ENCODE data around the gene P2RX1.

P2RX1 gene

DNA sequence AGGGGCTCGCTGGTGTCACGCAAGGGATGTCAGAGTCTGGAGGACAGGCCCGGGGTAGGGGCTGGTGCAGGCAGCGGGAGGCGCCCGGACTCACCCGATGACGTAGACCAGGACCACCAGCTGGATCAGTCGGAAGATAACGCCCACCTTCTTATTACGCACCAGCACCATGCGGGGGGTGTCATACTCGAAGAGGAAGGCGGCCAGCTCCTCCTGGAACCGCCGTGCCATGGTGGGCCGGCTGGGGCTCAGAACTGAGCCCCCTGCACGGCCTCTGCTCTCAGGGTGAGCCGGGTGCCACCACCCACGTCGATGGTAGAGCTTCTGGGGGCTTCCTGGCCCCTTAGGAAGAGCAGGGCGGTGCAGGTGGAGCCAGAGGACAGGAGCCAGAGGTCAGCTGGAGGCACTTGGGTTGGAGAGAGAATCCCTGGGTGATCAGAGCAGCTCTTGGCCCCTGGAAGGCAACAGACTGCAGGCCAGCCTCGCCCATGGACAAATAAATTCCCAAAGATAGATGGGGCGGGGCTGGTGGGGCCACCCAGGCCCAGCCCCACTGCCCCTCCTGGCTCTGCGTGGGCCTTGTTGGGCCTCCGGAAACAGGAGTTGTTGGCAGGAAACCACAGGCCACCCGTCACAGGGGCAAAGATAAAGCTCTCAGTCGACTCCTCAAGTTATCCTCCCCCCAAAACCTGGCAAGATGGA lies at the start of gene P2RX1:
P2RX1 (minus strand) TSS at position 471 of the 702 bp plus-strand sequence; CDS start at position 231, 240 bp downstream.
- in situ Hi-C loops (cut with MboI; ENCODE audit: low sequenced_read_pairs) = no loop called here

DNA sequence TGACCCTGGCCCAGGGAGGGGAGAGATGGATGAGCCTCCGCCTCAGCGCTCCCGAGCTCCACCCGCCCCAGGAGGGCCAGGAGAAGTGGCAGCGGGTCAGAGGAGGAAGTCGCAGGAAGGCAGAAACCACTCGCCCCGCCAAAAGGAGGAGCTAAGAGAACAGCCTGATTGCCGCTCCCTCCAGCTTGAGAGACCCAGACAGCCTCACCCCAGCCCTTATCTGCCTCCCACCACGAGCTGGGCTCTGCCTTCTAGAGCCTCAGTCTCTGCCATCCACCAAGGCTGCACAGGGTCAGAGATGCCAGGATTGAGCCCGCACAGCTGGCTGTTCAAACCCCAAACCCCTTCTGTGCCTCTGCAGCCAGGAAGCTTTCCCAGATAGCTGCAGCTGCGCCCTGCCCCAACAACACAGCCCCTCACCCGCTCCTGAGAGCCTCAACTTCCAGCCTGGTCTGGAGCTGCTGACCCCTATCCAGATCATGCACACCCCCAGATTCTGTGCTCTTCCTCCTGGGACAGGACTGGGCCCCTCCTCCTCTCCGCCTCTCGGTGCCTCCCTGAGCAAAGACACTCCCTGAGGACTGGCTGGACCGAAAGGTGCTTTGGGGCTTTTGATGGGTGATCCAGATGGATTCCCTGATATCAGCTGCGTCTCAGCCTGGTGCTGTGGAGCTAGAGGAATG lies 49.0 kb upstream of the P2RX1 start:
- in situ Hi-C loops (cut with MboI; ENCODE audit: low sequenced_read_pairs) = no loop called here

DNA sequence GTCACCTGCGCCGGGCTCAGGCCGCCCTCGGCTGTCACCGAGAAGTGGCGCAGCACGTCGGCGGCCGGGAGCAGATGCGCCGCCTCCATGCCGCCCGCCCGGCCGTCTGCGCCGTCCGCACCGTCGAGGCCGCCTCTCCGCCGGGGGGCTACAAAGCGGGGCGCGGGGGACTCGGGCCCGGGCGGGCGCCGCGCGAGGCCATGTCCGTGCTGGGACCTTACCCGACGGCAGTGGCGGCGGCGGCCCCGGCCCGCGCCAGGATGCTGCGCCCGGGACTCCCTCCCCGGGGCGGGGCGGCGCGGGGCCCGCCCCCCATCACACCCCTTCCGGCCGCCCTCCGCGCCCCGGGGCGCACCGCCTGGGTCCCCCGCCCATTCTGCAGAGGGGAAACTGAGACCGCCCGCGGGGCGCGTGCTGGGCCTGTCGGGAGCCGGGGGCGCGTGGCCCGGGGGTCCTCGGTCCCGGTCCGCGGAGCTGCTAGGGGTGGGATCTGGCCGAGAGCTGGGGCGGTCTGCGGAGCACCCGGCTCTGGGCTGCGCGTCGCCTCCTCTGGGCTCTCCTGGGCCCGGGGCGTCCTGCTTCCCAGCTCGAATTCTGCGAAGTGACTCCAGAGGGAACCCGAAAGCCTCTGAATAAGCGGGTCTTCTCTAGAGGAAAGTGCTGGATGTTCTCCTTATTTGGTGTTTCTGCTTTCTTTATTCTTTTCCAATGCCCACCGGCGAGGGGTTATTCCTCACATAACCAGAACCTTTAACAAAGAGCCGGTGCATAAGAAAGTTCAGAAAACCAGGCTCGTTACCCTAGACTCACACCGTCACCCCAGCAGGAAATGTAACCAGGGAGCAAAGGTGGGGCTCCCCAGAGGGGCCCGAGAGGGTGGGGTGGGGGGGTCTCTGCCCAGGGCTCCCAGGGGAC lies 48.2 kb upstream of the P2RX1 start, which contains the start of gene ATP2A3:
ATP2A3 (minus strand) TSS at position 235 of the 915 bp plus-strand sequence; CDS start at position 89, 146 bp downstream.
- in situ Hi-C loops (cut with MboI; ENCODE audit: low sequenced_read_pairs) = no loop called here

DNA sequence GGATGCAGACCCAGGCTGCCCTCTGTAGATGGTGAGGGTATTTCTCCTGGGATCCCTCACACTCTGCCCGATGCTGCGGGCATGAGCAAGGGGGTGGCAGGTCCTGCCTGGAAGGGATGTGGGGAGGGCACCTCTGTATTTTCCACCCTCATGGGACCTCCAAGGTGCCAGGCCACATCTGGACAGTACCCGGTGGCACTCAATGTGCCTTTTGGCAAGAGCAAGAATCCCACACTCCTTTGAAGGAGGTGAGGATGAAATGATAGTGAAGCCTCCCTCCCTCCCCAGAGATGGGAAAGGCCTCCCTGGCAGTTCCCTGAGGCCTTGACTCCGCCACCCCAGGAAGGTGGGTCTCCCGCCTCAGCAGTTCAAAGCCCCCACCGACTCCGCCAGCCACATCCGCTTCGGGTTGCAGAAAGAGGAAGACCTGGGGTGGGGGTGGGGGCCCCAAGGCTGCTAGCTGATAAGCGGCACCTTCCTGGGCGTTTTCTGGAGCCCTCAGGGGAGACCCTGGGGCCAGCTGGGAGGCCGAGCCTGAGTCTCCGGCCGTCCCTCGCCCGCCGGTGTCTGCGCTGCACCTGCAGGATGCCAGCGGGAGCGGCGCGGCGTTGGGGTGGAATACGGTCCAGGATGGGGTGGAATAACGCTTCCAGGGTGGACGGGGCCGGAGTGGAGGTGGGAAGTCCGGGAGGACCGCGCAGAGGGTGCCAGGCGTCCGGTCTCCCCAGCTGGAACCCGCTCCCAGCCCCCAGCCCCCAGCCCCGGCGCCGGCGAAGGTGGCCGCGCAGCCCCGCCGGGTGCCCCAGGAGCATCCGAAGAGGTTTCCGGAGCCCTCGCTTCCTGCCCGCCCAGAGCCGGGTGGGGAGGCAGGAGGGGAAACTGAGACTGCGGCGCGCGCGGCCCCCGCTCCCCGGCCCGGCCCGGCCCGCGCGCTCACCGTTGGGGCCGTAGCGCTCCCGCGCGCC lies 47.3 kb upstream of the P2RX1 start:
- in situ Hi-C loops (cut with MboI; ENCODE audit: low sequenced_read_pairs) = no loop called here

DNA sequence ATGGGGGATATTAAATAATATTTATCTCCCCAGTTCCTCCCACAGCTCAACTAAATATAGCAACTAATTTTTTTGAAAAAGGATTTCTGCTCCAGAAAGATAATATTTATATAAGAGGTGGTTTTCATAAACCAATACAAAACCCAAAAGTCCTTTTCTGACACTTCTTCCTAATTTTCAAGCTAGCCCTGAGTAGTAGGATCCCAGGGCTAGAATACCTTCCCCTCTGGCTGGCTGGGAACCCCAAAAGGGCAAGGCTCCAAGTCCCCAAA lies 46.6 kb upstream of the P2RX1 start:
- in situ Hi-C loops (cut with MboI; ENCODE audit: low sequenced_read_pairs) = no loop called here

DNA sequence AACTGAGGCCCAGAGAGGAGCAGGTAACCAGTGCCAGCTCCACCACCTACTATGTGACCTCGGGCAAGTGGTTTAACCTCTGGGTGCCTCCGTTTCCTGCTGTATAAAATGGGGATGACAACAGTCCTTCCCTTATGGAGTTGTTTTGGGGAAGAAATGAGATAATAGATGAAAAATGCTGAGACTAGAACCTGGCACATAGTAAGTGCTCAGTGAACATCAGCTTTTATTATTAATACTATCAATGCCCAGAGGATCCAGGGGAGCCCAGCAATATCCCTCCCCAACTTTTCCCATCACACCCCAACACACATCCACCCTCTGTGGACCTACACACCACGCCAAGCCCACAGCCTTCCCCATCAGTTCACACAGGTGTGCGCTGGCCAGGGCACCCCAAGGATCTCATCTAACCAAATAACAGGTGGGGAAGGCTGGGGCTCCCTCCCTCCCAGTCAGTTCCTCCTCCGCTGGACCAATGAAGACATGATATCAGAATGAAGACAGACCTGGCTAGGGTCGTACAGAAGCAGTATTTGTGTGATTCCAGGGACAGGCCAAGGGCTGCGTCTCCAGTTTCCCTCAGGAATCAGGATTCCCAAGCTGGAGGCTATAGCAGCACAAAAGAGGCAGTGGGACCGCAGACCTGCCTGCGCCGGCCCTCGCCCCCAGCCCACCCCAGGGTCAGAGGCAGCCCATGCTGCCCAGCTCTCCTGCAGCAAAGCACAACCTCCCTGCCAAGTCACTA lies 46.1 kb upstream of the P2RX1 start:
- in situ Hi-C loops (cut with MboI; ENCODE audit: low sequenced_read_pairs) = no loop called here

DNA sequence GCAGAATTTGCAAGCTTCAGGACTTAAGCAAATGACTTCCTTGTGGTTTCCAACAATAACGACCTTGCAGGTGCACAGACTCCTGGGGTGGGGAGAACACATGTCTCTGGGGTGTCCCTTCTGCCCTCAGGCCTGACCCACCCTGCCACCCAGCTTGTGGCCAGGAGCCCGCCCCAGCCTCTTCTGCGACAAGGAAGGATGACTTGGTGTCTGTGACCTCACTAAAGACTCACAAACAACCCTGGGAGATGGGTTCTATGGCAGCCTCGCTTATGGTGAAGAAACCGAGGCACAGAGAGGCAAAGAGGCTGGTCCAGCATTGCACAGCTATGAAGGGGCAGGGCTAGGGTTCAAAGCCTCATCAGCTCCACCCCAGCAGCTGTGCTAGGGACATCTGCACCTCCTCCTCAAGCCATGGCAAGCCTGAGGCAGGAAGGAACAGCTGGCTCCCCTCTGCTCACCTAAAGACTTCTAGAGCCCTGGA lies 45.3 kb upstream of the P2RX1 start:
- in situ Hi-C loops (cut with MboI; ENCODE audit: low sequenced_read_pairs) = no loop called here

DNA sequence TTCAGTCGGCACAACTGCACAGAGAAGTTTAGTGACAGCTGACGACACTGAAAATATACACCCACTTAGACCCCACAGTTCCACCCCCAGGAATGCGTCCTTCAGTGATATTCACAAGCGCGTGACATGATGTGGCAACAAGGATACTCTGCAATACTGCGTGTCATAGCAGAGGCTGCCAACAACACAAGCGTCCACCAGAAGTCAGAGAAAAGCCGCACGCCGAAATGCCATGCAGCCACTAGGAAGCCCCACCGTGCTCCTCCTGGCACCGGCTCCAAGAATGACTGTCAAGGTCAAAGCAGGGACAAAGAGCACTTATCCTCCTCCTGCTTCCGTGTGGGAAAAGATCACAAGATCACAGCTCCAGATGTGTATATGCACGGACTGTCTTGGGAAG lies 44.5 kb upstream of the P2RX1 start:
- in situ Hi-C loops (cut with MboI; ENCODE audit: low sequenced_read_pairs) = no loop called here

DNA sequence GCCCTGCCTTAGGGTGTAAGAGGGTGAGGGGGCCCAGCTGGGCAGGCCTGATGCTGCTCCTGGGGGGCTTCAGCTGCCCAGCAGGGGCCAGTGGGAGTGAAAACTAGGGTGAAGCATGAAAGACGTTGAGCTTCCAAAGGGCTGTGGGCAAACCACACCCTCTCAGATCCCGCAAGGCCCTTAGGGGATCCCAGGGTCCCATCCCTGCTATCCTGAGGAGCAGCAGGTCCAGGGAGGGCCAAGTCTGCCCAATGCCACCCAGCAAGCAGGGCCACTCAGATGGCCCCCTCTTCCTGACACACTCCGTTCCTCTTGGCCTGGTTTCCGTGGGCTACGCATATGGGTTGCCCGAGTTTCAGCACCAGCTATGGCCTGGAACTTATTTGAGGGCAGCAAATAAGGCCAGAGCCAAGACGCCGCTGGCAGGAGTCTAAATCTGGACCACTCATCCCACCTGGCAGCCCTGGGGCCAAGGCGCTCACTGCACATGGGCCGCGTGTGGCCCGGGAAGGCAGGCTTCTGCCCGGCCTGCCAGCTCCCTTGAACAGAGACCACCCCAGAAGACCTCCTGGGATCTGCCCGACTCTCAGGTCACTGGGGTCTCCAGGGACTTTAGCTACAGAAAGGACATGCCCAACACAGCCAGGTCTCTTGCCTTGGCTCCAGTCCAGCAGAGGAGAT lies 43.8 kb upstream of the P2RX1 start:
- in situ Hi-C loops (cut with MboI; ENCODE audit: low sequenced_read_pairs) = no loop called here

DNA sequence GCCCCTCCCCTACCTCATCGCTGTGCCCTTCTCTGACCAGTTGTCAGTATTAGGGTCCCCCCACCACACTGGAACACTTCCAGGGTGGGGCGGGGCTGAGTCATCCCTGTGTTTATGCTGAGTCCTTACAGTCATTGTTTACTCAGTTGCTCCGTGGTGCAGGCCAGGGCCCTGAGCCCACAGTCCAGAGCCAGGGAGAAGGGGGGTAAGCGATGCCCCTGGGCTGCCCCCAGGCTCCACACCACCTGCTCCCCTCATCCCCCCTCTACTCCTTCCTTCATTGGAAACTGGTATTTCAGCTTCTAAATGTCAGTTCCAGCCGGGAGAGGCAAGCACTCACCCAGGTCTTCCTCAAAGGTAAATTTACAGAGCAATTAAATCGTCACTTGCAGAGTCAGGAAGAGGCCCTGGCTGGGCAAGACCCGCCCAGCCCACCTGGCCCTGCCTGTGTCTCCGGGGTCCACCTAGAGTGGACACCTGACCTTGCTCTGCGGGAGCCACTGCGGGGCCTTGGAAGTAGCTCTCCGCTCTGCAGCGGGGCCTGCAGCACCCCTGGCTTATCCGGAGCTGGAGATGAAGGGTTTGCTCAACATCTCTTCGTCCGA lies 43.1 kb upstream of the P2RX1 start:
- in situ Hi-C loops (cut with MboI; ENCODE audit: low sequenced_read_pairs) = no loop called here

DNA sequence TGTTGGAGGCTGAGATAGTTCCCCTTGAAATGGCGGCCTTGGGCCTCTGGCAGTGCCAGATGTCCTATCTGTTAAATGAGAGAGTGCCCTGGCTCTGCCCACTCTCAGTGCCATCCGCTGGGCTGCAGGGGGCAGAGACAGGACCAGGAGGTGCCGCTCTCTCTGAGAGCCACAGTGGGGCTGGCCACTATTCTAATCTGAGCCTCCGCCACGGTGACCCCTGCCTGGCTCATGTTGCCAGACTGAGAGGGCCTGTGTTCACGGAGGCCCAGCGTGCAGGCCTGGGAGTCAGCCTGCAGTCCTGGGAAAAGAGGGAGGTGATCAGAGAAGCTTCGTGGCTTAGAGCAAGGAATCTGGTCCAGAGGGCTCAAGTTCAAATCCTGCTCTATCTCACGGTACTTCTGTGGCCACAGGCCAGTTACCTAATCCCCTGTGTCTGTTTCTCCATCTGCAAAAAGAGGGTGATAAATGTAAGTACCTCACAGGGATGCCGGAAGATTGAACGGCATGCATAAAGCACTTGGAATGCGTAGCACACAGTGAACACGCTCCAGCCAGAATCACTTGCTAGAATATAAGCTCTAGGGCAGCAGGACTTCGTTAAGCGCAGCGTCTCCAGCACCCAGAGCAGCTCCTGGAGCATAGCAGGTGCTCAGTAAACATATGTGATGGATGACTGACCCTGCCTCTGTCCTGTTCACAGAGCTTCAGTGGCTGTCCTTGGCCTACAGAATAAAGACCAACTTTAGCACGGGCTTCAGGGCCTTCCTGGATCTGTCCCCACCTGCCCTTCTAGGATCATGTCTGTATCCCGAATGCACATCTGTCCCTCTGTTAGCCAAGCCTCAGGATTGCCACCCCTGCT lies 41.7 kb upstream of the P2RX1 start:
- in situ Hi-C loops (cut with MboI; ENCODE audit: low sequenced_read_pairs) = no loop called here

DNA sequence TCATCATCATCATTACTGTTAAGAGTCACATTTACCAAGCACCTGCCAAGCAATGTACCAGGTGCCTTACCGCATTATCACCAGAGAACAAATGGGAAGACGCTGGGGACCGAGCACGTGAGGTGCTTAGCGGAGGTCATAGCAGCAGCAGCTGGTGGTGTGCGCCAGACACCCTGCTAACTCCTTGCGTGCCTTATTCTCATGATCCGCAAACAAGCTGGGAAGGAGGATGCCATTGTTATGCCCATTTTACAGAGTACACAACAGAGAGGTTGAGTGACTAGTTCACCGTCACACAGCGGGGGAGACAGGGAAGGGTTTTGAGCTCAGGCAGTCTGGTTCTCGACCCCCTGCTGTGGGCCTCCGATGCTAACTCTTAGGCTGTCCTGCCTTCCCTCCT lies 40.7 kb upstream of the P2RX1 start:
- in situ Hi-C loops (cut with MboI; ENCODE audit: low sequenced_read_pairs) = no loop called here

DNA sequence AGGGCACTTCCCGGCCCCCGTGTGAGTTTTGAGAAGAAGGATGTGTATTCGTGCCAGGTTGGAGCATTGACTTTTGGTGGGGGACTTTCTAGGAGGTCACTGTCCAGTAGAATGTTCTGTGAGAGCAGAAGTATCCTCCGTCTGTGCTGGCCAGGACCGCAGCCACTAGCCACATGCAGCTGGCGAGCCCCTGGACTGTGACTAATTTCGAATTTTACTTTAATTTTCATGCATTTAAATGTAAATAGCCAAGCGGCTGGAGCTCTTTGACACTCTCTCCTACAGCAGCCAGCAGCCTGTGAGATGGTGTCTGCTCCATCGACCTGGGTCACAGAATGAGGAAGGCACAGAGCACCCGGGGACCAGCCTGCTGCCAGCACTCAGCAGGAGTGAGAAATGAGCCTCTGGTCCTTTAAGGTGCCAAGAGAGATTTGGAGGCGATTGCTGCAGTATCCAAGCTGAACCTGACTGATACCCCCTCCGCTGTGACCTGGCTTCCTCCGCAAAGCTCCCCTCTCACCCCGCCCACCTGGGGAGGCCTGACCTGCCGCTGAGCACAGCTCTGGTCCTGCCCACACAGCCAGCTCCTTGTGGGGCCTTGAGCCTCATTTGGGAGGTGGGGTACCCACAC lies 40.2 kb upstream of the P2RX1 start:
- in situ Hi-C loops (cut with MboI; ENCODE audit: low sequenced_read_pairs) = no loop called here

DNA sequence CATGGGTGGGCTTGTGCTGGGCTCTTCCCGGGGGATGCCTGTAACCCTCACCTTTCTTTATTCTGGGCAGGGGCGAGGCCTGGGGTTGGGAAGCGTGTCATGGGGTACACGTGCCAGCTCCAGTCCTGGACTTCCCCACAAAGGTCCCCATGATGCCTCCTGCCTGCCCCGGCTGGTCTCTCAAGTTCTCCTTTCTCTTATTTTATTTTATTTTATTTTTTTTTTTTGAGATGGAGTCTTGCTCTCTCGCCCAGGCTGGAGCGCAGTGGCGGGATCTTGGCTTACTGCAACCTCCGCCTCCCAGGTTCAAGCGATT lies 39.4 kb upstream of the P2RX1 start:
- in situ Hi-C loops (cut with MboI; ENCODE audit: low sequenced_read_pairs) = no loop called here

DNA sequence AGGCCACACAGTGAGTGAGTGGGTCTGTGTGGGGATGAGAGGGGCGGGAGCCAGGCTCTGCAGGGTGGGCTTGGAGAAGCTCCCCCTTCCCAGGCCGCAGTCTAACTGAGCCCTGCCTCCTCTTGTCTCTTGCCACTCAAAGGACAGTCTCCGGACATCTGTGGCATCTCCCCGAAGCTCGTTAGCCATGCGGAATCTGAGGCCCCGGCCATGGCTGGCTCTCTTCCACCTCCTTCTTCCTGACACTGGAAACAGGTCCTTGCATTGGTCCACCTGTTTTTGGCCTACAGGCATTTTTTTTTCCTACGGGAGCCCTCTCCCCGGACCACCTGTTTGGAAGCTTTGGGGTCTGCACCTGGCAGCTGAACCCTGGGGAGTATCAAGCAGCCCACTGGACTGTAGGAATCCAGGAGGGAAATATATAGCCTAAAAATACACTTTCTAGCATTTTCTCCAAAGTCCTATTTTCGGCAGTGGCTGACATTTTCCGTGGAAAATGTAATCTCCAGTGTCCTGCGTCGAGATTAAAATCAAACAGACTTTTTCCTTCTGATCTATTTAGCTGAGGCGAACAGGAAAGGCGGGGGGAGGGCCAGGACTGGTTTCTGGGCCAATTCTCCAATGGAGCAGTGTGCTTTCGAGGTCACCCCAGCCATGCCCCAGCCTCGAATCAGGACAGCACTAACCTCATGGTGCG lies 38.9 kb upstream of the P2RX1 start:
- in situ Hi-C loops (cut with MboI; ENCODE audit: low sequenced_read_pairs) = no loop called here

DNA sequence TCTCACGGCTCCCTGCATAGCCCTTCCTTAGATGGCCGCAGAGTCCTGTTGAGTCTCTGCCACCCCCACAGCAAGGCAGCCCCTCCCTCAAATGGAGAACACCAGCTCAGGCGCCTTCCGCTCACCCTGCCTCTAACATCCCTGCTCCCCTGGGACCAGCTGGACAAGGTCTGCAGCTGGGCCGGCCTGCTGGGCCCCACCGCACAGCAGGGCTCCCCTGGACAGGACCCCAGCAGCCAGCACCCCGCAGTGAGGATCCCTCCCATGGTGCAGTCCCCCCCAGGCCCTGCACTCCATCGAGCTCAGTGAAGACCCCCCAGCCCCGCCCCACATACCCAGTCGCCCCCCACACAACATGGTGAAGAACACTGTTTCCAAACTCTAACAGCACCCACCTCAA lies 37.8 kb upstream of the P2RX1 start:
- in situ Hi-C loops (cut with MboI; ENCODE audit: low sequenced_read_pairs) = no loop called here

DNA sequence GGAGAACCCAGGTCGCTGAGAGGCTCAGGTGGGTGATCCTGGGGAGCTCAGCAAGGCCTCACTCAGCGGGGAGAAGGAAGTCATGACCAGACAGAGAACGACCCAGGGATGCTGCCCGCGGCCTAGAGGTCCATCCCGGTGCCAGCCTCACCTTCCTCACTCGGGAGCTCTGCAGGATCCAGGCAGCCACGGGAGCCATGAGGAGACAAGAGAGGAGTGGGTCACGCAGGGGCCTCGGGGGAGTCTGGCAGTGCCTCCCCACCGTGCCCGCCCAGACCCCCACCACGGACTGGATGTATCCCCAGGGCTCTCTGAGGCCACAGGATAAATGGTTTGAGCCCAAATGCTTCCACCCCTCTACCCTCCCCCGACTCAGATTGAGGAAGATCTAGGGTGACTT lies 37.3 kb upstream of the P2RX1 start:
- in situ Hi-C loops (cut with MboI; ENCODE audit: low sequenced_read_pairs) = no loop called here
